ENCODE data around the gene RALB. TPM values are rescaled to one million over a fixed set of nuclear protein-coding genes. Genes with fewer than 3 reads are reported as not detected.

The RALB gene
- polyA plus RNA-seq, 2 of the 4 experiments (the other 2 are of a cell fraction), result 72.9 to 76.5 TPM

- ChIA-PET CTCF (interaction anchor here (1.0 to 3.4 kb wide), 8 partner anchors 8 to 453 kb away, joined by 3 to 20 read pairs (median 4); partner anchors contain the start of gene RALB), POLR2A (no interaction called here)
- no peak for DNase-seq (ENCODE audit: low read depth in 1 of 2, low spot score in 1 of 2)
- H3K4me3 ChIP-seq, result no peak overlapping the region
- no peak for ATAC-seq
- no peak for FAIRE-seq
- TF ChIP-seq ELK1 (IDR thresholded peaks at IDR 0.05; ENCODE audit: low read depth, low read length) (no peak), RARB (CRISPR knock-in tag; IDR thresholded peaks at IDR 0.05) (no peak), CEBPB (IDR thresholded peaks at IDR 0.05) (no peak), POLR2AphosphoS2 (conservative IDR thresholded peaks at IDR 0.05; ENCODE audit: low read length) (no peak), TFCP2L1 (CRISPR knock-in tag; IDR thresholded peaks at IDR 0.05) (no peak), MYC (IDR thresholded peaks at IDR 0.05; ENCODE audit: borderline replicate concordance, low read length) (no peak), SMC3 (IDR thresholded peaks at IDR 0.05) (no peak), CBX8 (IDR thresholded peaks at IDR 0.05) (no peak), MAFK (IDR thresholded peaks at IDR 0.05; ENCODE audit: partially characterized antibody) (no peak), FOSB (CRISPR knock-in tag; IDR thresholded peaks at IDR 0.05) (no peak), ESRRA (IDR thresholded peaks at IDR 0.05; ENCODE audit: borderline replicate concordance, low read length) (no peak), HES2 (IDR thresholded peaks at IDR 0.05) (no peak), FOSL2 (IDR thresholded peaks at IDR 0.05) (no peak), FOSL2 (CRISPR knock-in tag; IDR thresholded peaks at IDR 0.05) (no peak), NR3C1 (IDR thresholded peaks at IDR 0.05) (no peak), HEYL (CRISPR knock-in tag; IDR thresholded peaks at IDR 0.05) (no peak), SREBF2 (IDR thresholded peaks at IDR 0.05) (no peak), BHLHE40 (IDR thresholded peaks at IDR 0.05; ENCODE audit: low read depth, low read length) (no peak)
- TF ChIP-seq, protein P1, sequence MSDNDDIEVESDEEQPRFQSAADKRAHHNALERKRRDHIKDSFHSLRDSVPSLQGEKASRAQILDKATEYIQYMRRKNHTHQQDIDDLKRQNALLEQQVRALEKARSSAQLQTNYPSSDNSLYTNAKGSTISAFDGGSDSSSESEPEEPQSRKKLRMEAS (IDR thresholded peaks at IDR 0.05), result no peak
- TF ChIP-seq, protein P2, sequence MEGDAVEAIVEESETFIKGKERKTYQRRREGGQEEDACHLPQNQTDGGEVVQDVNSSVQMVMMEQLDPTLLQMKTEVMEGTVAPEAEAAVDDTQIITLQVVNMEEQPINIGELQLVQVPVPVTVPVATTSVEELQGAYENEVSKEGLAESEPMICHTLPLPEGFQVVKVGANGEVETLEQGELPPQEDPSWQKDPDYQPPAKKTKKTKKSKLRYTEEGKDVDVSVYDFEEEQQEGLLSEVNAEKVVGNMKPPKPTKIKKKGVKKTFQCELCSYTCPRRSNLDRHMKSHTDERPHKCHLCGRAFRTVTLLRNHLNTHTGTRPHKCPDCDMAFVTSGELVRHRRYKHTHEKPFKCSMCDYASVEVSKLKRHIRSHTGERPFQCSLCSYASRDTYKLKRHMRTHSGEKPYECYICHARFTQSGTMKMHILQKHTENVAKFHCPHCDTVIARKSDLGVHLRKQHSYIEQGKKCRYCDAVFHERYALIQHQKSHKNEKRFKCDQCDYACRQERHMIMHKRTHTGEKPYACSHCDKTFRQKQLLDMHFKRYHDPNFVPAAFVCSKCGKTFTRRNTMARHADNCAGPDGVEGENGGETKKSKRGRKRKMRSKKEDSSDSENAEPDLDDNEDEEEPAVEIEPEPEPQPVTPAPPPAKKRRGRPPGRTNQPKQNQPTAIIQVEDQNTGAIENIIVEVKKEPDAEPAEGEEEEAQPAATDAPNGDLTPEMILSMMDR (IDR thresholded peaks at IDR 0.05), result no peak
- H3K9me3 ChIP-seq, result no peaks in the 10 kb centered on the region
- 85% methylated on average over 14 of the region's 16 CpGs for WGBS (ENCODE audit: missing lambda C conversion rate)
- no peak overlapping the region for H3K4me2 ChIP-seq
- H3K4me1 ChIP-seq, result peaks cover 24% of the 10 kb centered on the region
- H3K27ac ChIP-seq, result no peak overlapping the region
Measured at GRCh38 chr2:120227111-120227991, 25.3 kb upstream of the RALB start.

GRCh38 chr2:120228503-120228902 is 24.1 kb upstream of the RALB start:
- FAIRE-seq (no peak), DNase-seq (ENCODE audit: low read depth in 1 of 2, low spot score in 1 of 2) (no peak), ATAC-seq (no peak)
- peak; percentile 28; the same call in 1 of the 3 replicates for TF ChIP-seq SMC3 (IDR thresholded peaks at IDR 0.05)
- TF ChIP-seq, protein P1 (IDR thresholded peaks at IDR 0.05), result no peak
- TF ChIP-seq HOXB13 (CRISPR knock-in tag; IDR thresholded peaks at IDR 0.05; ENCODE audit: low read depth), result no peak
- no peak for TF ChIP-seq CBX8 (IDR thresholded peaks at IDR 0.05)
- no peak for TF ChIP-seq RFX5 (IDR thresholded peaks at IDR 0.05)
- no peak for TF ChIP-seq EP300 (IDR thresholded peaks at IDR 0.05)
- TF ChIP-seq RAD21 (conservative IDR thresholded peaks at IDR 0.05 in 1 of 2, IDR thresholded peaks at IDR 0.05 in 1 of 2), result peak; percentile 42 to 45; a peak in 4 of 5 replicates
- no peak for TF ChIP-seq FOSB (CRISPR knock-in tag; IDR thresholded peaks at IDR 0.05)
- TF ChIP-seq EHMT2 (IDR thresholded peaks at IDR 0.05; ENCODE audit: low read depth), result no peak
- ChIA-PET POLR2A (no interaction called here), CTCF (interaction anchor here (1.0 to 3.4 kb wide), 7 partner anchors 9 to 452 kb away, joined by 3 to 20 read pairs (median 4); no protein-coding TSS in a partner anchor)
- WGBS (ENCODE audit: missing lambda C conversion rate), result 64% methylated on average over 5 of the region's 5 CpGs
- no peak overlapping the region for H3K4me3 ChIP-seq
- peaks cover 22% of the 10 kb centered on the region for H3K4me1 ChIP-seq
- H3K4me2 ChIP-seq, result no peak overlapping the region
- H3K27ac ChIP-seq, result no peak overlapping the region
- no peaks in the 10 kb centered on the region for H3K9me3 ChIP-seq

Measured in A549 (cell line).